B cell (primary cell): ENCODE measurements around the gene FEM1B. TPM values are rescaled to one million over a fixed set of nuclear protein-coding genes. Genes with fewer than 3 reads are reported as not detected.

ENCODE experiments used
- ATAC-seq: fragments of 200-7000 bp; cut with Tn5 transposase; one replicate; pipeline ENCODE4 v1.10.0; 2021; ENCODE audit warnings: low read depth, mild to moderate bottlenecking, moderate number of reproducible peaks, moderate library complexity
- CTCF ChIA-PET: fragments of 350-600 bp; sonication (Branson Sonifier 250); formaldehyde crosslinking; loops from one replicate; lab custom pipeline; 2021; ENCODE audit warnings: antibody characterized with exemption, inconsistent platforms; lab: Charles Lee
- POLR2A ChIA-PET: fragments of 350-600 bp; sonication (Branson Sonifier 250); formaldehyde crosslinking; loops from one replicate; lab custom pipeline; 2021; ENCODE audit warnings: antibody characterized with exemption; lab: Charles Lee
- DNase-seq: peaks from one replicate; pipeline ENCODE4 v3.0.0; 2013
- H2AFZ ChIP-seq: 2 replicates; pipeline ENCODE4 v1.6.1; 2012; ENCODE audit warnings: mild to moderate bottlenecking, low read depth, low read length; ENCODE audit not compliant: insufficient read depth, poor library complexity, severe bottlenecking
- H3K27ac ChIP-seq, 2 donors: 1 replicate in 1 of 2; 2 replicates in 1 of 2; pipeline ENCODE4 v1.5.1; 2012 to 2013; ENCODE audit warnings: low read length in 2 of 2, mild to moderate bottlenecking in 2 of 2, moderate library complexity in 1 of 2
- H3K27me3 ChIP-seq, 4 experiments: fragments of 200-600 bp in 1 of 4; sonication (generic) in 1 of 4; replicated peaks in 1 of 4; 1 replicate in 2 of 4; 2 replicates in 2 of 4; pipeline versions ENCODE4 v1.6.1 to v1.7.0; 2013 to 2016; ENCODE audit warnings: low read length in 3 of 4, mild to moderate bottlenecking in 2 of 4, mixed read lengths in 1 of 4, moderate library complexity in 1 of 4; ENCODE audit not compliant: insufficient read depth in 4 of 4, control insufficient read depth in 3 of 4; ENCODE audit errors: control extremely low read depth in 1 of 4
- H3K36me3 ChIP-seq, 2 experiments: replicated peaks in 1 of 2; 1 replicate in 1 of 2; 2 replicates in 1 of 2; pipeline versions ENCODE4 v1.6.1 to v1.7.1; 2013; ENCODE audit warnings: low read length in 1 of 2; ENCODE audit not compliant: insufficient read depth in 2 of 2, control insufficient read depth in 1 of 2; ENCODE audit errors: control extremely low read depth in 1 of 2, extremely low read depth in 1 of 2
- H3K4me1 ChIP-seq, 2 donors: fragments of 200-600 bp in 1 of 2; sonication (generic) in 1 of 2; 1 replicate in 1 of 2; 2 replicates in 1 of 2; pipeline versions ENCODE4 v1.5.1 to v1.6.1; 2013 to 2017; ENCODE audit warnings: low read length in 2 of 2; ENCODE audit not compliant: control insufficient read depth in 2 of 2, insufficient read depth in 2 of 2
- H3K4me2 ChIP-seq: replicated peaks from 2 replicates; pipeline ENCODE3; 2012; ENCODE audit warnings: mild to moderate bottlenecking, low read depth, low read length; ENCODE audit not compliant: poor library complexity, severe bottlenecking
- H3K4me3 ChIP-seq, 5 experiments: fragments of 200-600 bp in 1 of 5; sonication (generic) in 1 of 5; 1 replicate in 3 of 5; 2 replicates in 2 of 5; pipeline versions ENCODE4 v1.5.1 to v1.7.0; 2011 to 2016; ENCODE audit warnings: low read length in 4 of 5, mild to moderate bottlenecking in 4 of 5, low read depth in 2 of 5, control low read depth in 1 of 5, moderate library complexity in 1 of 5; ENCODE audit not compliant: insufficient read depth in 1 of 5; ENCODE audit errors: control extremely low read depth in 1 of 5, extremely low read depth in 1 of 5
- H3K79me2 ChIP-seq: fragments of 200-600 bp; sonication (generic); one replicate; pipeline ENCODE4 v1.6.0; 2016; ENCODE audit warnings: low read length; ENCODE audit not compliant: control insufficient read depth, insufficient read depth
- H3K9ac ChIP-seq: fragments of 200-600 bp; sonication (generic); 2 replicates; pipeline ENCODE4 v1.6.1; 2017; ENCODE audit warnings: mild to moderate bottlenecking, low read length, moderate library complexity
- H3K9me3 ChIP-seq, 3 donors: one replicate each; pipeline versions ENCODE4 v1.6.1 to v1.7.1; 2013; ENCODE audit warnings: low read length in 2 of 3; ENCODE audit not compliant: control insufficient read depth in 2 of 3, insufficient read depth in 1 of 3; ENCODE audit errors: control extremely low read depth in 1 of 3
- H4K20me1 ChIP-seq: 2 replicates; pipeline ENCODE4 v1.6.0; 2012; ENCODE audit warnings: mild to moderate bottlenecking, low read length; ENCODE audit not compliant: insufficient read depth, control insufficient read depth, poor library complexity, severe bottlenecking
- H3K27ac Mint-ChIP-seq: one replicate; pipeline ENCODE4 v1.8.0; 2021; ENCODE audit warnings: mixed read lengths
- H3K27me3 Mint-ChIP-seq: one replicate; pipeline ENCODE4 v1.8.0; 2021; ENCODE audit warnings: mixed read lengths
- H3K4me1 Mint-ChIP-seq: one replicate; pipeline ENCODE4 v1.8.0; 2021; ENCODE audit warnings: mixed read lengths
- H3K4me3 Mint-ChIP-seq: one replicate; pipeline ENCODE4 v1.8.0; 2021; ENCODE audit warnings: mixed read lengths
- H3K9me3 Mint-ChIP-seq: one replicate; pipeline ENCODE4 v1.8.0; 2022; ENCODE audit warnings: mixed read lengths; ENCODE audit not compliant: insufficient read depth
- EZH2 ChIP-seq: IDR thresholded peaks from 2 replicates; pipeline ENCODE4 v1.6.1; 2012; ENCODE audit warnings: borderline replicate concordance, low read depth, mild to moderate bottlenecking, moderate library complexity, low read length; ENCODE audit not compliant: insufficient read depth, poor library complexity, severe bottlenecking
- WGBS: methylation state at CpG from one replicate; pipeline ENCODE4 v1.1.5; 2013; ENCODE audit warnings: missing lambda C conversion rate; ENCODE audit not compliant: insufficient coverage; 5-methylcytosine and 5-hydroxymethylcytosine counted together
- intact Hi-C: fragments of 100-400 bp; cut with micrococcal nuclease; formaldehyde crosslinking; loops from one replicate; pipeline ENCODE4 v1.10.0; 2022
- polyA plus RNA-seq: library from polyadenylated mRNA; depleted of rRNA; stranded (reverse); fragments of >200 nt; gene quantifications from 2 replicates; pipeline ENCODE4 v1.2.3, GENCODE V29; 2012
- total RNA-seq, 2 donors: library from RNA; stranded (reverse); fragments of 120-200 nt in 1 of 2; gene quantifications; 1 replicate in 1 of 2; 2 replicates in 1 of 2; pipeline versions ENCODE4 v1.2.3 to v1.2.4, GENCODE V29; 2013 to 2022
- TF ChIP-seq, protein P1 (sequence below): fragments of 200-600 bp; IDR thresholded peaks from one replicate; pipeline ENCODE4 v1.8.0; 2022; ENCODE audit warnings: antibody characterized with exemption, mild to moderate bottlenecking

FEM1B gene
- total and polyA plus RNA-seq, 2 donors (not counting 1 experiment from before 2014, with no cell fraction given) = 13.8 to 52.4 TPM

DNA sequence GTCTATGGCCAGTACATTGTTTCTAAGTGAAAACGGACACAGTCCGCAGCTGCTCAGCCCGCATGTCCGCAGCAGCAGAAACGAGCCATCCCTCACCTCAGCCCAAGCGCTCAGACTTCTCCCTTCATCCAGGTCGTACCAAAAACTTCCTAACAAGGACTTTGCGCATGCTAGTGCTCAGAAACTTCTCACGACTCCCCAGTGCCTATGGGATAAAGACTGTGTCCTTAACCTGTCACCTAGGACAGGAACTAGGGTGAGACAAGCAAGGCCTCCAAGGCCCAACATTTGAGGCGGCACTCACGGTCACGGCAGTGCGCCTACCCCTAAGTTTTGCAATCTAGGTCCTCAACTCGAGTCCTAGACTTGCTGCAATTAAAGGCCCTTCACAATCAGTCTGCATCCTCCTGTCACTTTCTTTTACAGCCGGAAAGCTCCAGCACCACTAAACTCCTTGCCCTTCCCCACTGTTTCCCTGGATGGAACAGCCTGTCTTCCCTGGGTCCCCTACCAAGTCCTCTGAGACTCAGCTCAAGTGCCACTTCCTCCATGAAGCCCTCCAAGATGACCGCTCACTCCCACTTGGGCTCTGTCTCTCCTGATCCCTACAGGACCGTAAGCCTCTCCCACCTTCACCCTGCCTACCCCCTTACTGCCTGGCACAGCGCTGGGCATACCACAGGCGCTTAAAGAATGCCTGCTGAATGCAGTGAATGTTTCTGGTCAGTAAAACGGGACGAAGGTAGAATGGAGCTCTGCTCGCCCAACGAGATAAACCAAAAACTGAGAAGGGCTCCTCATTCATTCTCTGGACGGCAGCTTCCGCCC is 49.2 kb upstream of the FEM1B start:
- intact Hi-C loops = loop anchor here (5.0 kb wide), 1 partner anchor 589 kb away; no protein-coding TSS in a partner anchor
- peaks cover 25 to 44% of the 10 kb centered on the region in 2 donors for H3K4me1 ChIP-seq
- CTCF ChIA-PET = interaction anchor here (1.4 kb wide), 1 partner anchor 25 kb away, joined by 3 read pairs; no protein-coding TSS in a partner anchor
- peaks cover 0 to 2% (median 0%) of the 10 kb centered on the region in 4 experiments for H3K27me3 ChIP-seq
- Mint-ChIP-seq H3K4me1 (peaks cover 46% of the 10 kb centered on the region), H3K4me3 (peak overlapping the region; percentile 96), H3K9me3 (no peaks in the 10 kb centered on the region), H3K27ac (peak overlapping the region; percentile 86), H3K27me3 (no peaks in the 10 kb centered on the region)
- 58% methylated on average over 22 of the region's 25 CpGs for WGBS
- peak overlapping the region; percentile 98 for H3K4me2 ChIP-seq
- no peaks in the 10 kb centered on the region for H3K9me3 ChIP-seq
- peaks cover 64% of the 10 kb centered on the region for H3K79me2 ChIP-seq
- peak overlapping the region; percentile 47 to 76 (median 73) for H3K4me3 ChIP-seq
- peak overlapping the region; percentile 91 for H3K9ac ChIP-seq
- TF ChIP-seq, protein P1, sequence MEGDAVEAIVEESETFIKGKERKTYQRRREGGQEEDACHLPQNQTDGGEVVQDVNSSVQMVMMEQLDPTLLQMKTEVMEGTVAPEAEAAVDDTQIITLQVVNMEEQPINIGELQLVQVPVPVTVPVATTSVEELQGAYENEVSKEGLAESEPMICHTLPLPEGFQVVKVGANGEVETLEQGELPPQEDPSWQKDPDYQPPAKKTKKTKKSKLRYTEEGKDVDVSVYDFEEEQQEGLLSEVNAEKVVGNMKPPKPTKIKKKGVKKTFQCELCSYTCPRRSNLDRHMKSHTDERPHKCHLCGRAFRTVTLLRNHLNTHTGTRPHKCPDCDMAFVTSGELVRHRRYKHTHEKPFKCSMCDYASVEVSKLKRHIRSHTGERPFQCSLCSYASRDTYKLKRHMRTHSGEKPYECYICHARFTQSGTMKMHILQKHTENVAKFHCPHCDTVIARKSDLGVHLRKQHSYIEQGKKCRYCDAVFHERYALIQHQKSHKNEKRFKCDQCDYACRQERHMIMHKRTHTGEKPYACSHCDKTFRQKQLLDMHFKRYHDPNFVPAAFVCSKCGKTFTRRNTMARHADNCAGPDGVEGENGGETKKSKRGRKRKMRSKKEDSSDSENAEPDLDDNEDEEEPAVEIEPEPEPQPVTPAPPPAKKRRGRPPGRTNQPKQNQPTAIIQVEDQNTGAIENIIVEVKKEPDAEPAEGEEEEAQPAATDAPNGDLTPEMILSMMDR = no peak
- no peak for TF ChIP-seq EZH2
- peak overlapping the region; percentile 97 for H2AFZ ChIP-seq
- H3K27ac ChIP-seq = peak overlapping the region in 1 of 2 donors; percentile 88
- H3K36me3 ChIP-seq = no peaks in the 10 kb centered on the region
- DNase-seq = no peak
- no peak for ATAC-seq
- POLR2A ChIA-PET = interaction anchor here (2.6 to 3.6 kb wide), 2 partner anchors 50 to 174 kb away, joined by 9 to 26 read pairs; partner anchors contain the start of genes FEM1B and PIAS1
- peaks cover 15% of the 10 kb centered on the region for H4K20me1 ChIP-seq
